A673 (cell line): ENCODE results near the gene CCDC172.

Experiments used
- CTCF ChIP-seq: fragments of 300-800, 200-600 bp; sonication (generic); conservative IDR thresholded peaks from 2 replicates; pipeline ENCODE4 v1.5.1; 2017; ENCODE audit warnings: low read depth, mild to moderate bottlenecking, antibody characterized with exemption, low read length, moderate library complexity, mixed read lengths
- EZH2 ChIP-seq: fragments of 200-600 bp; sonication (generic); IDR thresholded peaks from 2 replicates; pipeline ENCODE4 v1.6.1; 2017; ENCODE audit warnings: borderline replicate concordance, low read depth, mild to moderate bottlenecking, mixed read lengths, antibody characterized with exemption, low read length; ENCODE audit not compliant: poor library complexity, severe bottlenecking

- no peak for TF ChIP-seq CTCF
- TF ChIP-seq EZH2: no peak
These were observed 12.6 kb downstream of the CCDC172 start for GRCh38 chr10:116336866-116337265.
